ENCODE results near the gene EDC3. TPM values are rescaled to one million over a fixed set of nuclear protein-coding genes. Genes with fewer than 3 reads are reported as not detected.

EDC3 gene
- total and polyA plus RNA-seq, 9 of the 15 experiments (the other 6 are each of a cell fraction or from before 2014, with no cell fraction given) = 11.7 to 63.9 (median 32.8) TPM

- no peaks in the 10 kb centered on the region for H3K79me2 ChIP-seq (ENCODE audit: control insufficient read depth, insufficient read depth, low read length)
- DNase-seq (ENCODE audit: extremely low read depth in 1 of 4, low spot score in 3 of 4) (peak; percentile 64 to 78 (median 73)), ATAC-seq (peak; percentile 76), FAIRE-seq (peak; percentile 86)
- H3K27ac ChIP-seq (ENCODE audit: extremely low read depth, low read depth, low read length) = no peak overlapping the region
- no peak overlapping the region for H2AFZ ChIP-seq (ENCODE audit: low read depth, low read length)
- H4K20me1 ChIP-seq (replicated peaks; ENCODE audit: control insufficient read depth, insufficient read depth, low read length) = peaks cover 27% of the 10 kb centered on the region
- CTCF ChIA-PET (ENCODE audit: low intra/inter-chr PET ratio) = no interaction called here
- BruUV-seq (replicated peaks) = no TSS peak
- in situ Hi-C loops (cut with MboI) (no loop called here), intact Hi-C loops (cut with micrococcal nuclease) (loop anchor here (2.0 kb wide), 1 partner anchor 38 kb away; no protein-coding TSS in a partner anchor)
- H3K4me2 ChIP-seq (ENCODE audit: insufficient read depth, low read length) = no peak overlapping the region
- no peak overlapping the region for H3K4me3 ChIP-seq
- peaks cover 20 to 27% of the 10 kb centered on the region in 2 experiments; a peak in 4 of 5 replicates for H3K4me1 ChIP-seq (replicated peaks in 1 of 2; ENCODE audit: control insufficient read depth in 2 of 2, insufficient read depth in 2 of 2, low read length in 2 of 2)
- no peak overlapping the region for H3K9ac ChIP-seq (ENCODE audit: insufficient read depth in 1 of 2, low read depth in 2 of 2, low read length in 2 of 2)
- peaks cover 12% of the 10 kb centered on the region for H3K9me1 ChIP-seq (ENCODE audit: control insufficient read depth, insufficient read depth, low read length)
- WGBS (ENCODE audit: insufficient coverage, low coverage, missing lambda C conversion rate) = 6% methylated on average over 4 of the region's 4 CpGs
- no peaks in the 10 kb centered on the region for H3K9me3 ChIP-seq (replicated peaks; ENCODE audit: control insufficient read depth, insufficient read depth, low read depth, low read length)
- peaks cover 3% of the 10 kb centered on the region; the same call in 2 of the 3 replicates for H3K36me3 ChIP-seq (ENCODE audit: control insufficient read depth, insufficient read depth, low read length)
- no peaks in the 10 kb centered on the region for H3K27me3 ChIP-seq (ENCODE audit: control insufficient read depth in 2 of 2, insufficient read depth in 2 of 2, low read length in 2 of 2)
- POLR2A ChIA-PET = interaction anchor here (0.6 to 1.4 kb wide), 4 partner anchors 8 to 26 kb away, joined by 3 to 4 read pairs (median 4); no protein-coding TSS in a partner anchor
- TF ChIP-seq SIX5 (IDR thresholded peaks at IDR 0.05; ENCODE audit: borderline replicate concordance in 1 of 2, insufficient read depth in 1 of 2, low read depth in 1 of 2, low read length in 2 of 2) = no peak
- TF ChIP-seq MTA1 (IDR thresholded peaks at IDR 0.05; ENCODE audit: borderline replicate concordance) = peak; percentile 54; the same call in 1 of the 2 replicates
- peak; percentile 73; the same call in 1 of the 2 replicates for TF ChIP-seq TEAD4 (IDR thresholded peaks at IDR 0.05; ENCODE audit: low read length)
- TF ChIP-seq TEAD4 (CRISPR knock-in tag; IDR thresholded peaks at IDR 0.05; ENCODE audit: borderline replicate concordance) = no peak
- peak; percentile 60; the same call in 1 of the 2 replicates for TF ChIP-seq GATA2 (CRISPR knock-in tag; IDR thresholded peaks at IDR 0.05)
- peak; percentile 40 for TF ChIP-seq FOSL1 (tag; conservative IDR thresholded peaks at IDR 0.05)
- TF ChIP-seq MTA2 (IDR thresholded peaks at IDR 0.05; ENCODE audit: low read depth) = 0 out of 2 replicates have a peak, but pooled peaks have one; percentile 12
- TF ChIP-seq MEF2D (tag; conservative IDR thresholded peaks at IDR 0.05; ENCODE audit: low read depth) = no peak
- TF ChIP-seq BCL6 (CRISPR knock-in tag; IDR thresholded peaks at IDR 0.05) = peak; percentile 40; the same call in 1 of the 2 replicates
- no peak for TF ChIP-seq TCF7 (IDR thresholded peaks at IDR 0.05; ENCODE audit: borderline replicate concordance)
- peak in 1 of 2 experiments; percentile 63; a peak in 1 of 4 replicates for TF ChIP-seq TEAD1 (CRISPR knock-in tag; IDR thresholded peaks at IDR 0.05)
- TF ChIP-seq TCF15 (CRISPR knock-in tag; IDR thresholded peaks at IDR 0.05) = no peak
- no peak for TF ChIP-seq UBTF (IDR thresholded peaks at IDR 0.05; ENCODE audit: borderline replicate concordance in 1 of 2, low read depth in 2 of 2, low read length in 2 of 2)
- TF ChIP-seq JUND (IDR thresholded peaks at IDR 0.05; ENCODE audit: borderline replicate concordance, low read depth, low read length) = 0 out of 2 replicates have a peak, but pooled peaks have one; percentile 27
- TF ChIP-seq JUND (tag; IDR thresholded peaks at IDR 0.05; ENCODE audit: borderline replicate concordance, low read depth, low read length) = peak; percentile 43; the same call in 1 of the 3 replicates
- peak; percentile 26; the same call in 1 of the 2 replicates for TF ChIP-seq CREM (IDR thresholded peaks at IDR 0.05; ENCODE audit: low read depth)
- TF ChIP-seq NRF1 (conservative IDR thresholded peaks at IDR 0.05 in 1 of 2, IDR thresholded peaks at IDR 0.05 in 1 of 2) = no peak
- peak in 1 of 2 experiments; percentile 50; a peak in 1 of 4 replicates for TF ChIP-seq ZNF639 (CRISPR knock-in tag; conservative IDR thresholded peaks at IDR 0.05 in 1 of 2, IDR thresholded peaks at IDR 0.05 in 1 of 2)
Measured at GRCh38 chr15:74584779-74585178, 111.0 kb downstream of the EDC3 start.

Measured in K562 (cell line).